ENCODE measurements around the gene TSSK3. TPM values are rescaled to one million over a fixed set of nuclear protein-coding genes. Genes with fewer than 3 reads are reported as not detected.
A peak's percentile ranks its signal among the peaks of the same experiment; 100 is the strongest.

TSSK3 gene
- total and polyA plus RNA-seq, 9 of the 15 experiments (the other 6 are each of a cell fraction or from before 2014, with no cell fraction given), result 0.27 to 2.8 (median 1.9) TPM

DNA sequence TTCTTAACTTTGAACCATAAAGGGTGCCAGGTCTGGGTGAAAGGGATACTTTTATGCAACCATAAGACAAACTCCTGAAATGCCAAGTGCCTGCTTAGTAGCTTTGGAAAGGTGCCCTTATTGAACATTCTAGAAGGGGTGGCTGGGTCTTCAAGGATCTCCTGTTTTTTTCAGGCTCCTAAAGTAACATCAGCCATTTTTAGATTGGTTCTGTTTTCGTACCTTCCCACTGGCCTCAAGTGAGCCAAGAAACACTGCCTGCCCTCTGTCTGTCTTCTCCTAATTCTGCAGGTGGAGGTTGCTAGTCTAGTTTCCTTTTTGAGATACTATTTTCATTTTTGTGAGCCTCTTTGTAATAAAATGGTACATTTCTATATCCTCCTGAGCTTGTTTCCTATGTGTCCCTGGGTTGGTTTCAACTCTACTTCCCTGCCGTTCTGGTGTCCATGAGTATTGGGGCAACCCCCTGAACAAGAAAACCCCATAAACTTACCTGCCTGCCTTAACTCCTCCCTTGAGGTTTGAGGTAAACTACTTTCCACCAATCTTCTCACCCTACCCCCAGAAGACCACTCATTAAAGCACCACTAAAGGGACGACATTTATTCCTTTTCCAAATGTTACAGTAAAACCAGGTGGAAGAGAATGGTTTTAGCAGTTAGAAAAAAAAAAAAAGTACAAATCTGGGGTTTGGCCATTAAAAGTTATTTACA, 28.9 kb upstream of the TSSK3 start (continued):
- TF ChIP-seq, protein P1, sequence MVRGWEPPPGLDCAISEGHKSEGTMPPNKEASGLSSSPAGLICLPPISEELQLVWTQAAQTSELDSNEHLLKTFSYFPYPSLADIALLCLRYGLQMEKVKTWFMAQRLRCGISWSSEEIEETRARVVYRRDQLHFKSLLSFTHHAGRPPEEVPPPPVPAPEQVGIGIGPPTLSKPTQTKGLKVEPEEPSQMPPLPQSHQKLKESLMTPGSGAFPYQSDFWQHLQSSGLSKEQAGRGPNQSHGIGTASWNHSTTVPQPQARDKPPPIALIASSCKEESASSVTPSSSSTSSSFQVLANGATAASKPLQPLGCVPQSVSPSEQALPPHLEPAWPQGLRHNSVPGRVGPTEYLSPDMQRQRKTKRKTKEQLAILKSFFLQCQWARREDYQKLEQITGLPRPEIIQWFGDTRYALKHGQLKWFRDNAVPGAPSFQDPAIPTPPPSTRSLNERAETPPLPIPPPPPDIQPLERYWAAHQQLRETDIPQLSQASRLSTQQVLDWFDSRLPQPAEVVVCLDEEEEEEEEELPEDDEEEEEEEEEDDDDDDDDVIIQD (CRISPR knock-in tag; IDR thresholded peaks at IDR 0.05), result no peak
- no peak for TF ChIP-seq HCFC1 (IDR thresholded peaks at IDR 0.05; ENCODE audit: low read depth, low read length)
- peak; percentile 25 for TF ChIP-seq POLR2A (conservative IDR thresholded peaks at IDR 0.05)
- TF ChIP-seq PCBP1 (IDR thresholded peaks at IDR 0.05; ENCODE audit: low read depth, low read length, poor library complexity, severe bottlenecking), result no peak
- TF ChIP-seq TGIF2 (CRISPR knock-in tag; IDR thresholded peaks at IDR 0.05), result no peak
- no peak for TF ChIP-seq NFYB (IDR thresholded peaks at IDR 0.05; ENCODE audit: extremely low read depth, insufficient read length)
- TF ChIP-seq ARID1B (IDR thresholded peaks at IDR 0.05), result no peak
- no peak for TF ChIP-seq ZBED1 (IDR thresholded peaks at IDR 0.05)
- TF ChIP-seq RBM22 (IDR thresholded peaks at IDR 0.05; ENCODE audit: low read depth, low read length, poor library complexity, severe bottlenecking), result no peak
- TF ChIP-seq, protein P2, sequence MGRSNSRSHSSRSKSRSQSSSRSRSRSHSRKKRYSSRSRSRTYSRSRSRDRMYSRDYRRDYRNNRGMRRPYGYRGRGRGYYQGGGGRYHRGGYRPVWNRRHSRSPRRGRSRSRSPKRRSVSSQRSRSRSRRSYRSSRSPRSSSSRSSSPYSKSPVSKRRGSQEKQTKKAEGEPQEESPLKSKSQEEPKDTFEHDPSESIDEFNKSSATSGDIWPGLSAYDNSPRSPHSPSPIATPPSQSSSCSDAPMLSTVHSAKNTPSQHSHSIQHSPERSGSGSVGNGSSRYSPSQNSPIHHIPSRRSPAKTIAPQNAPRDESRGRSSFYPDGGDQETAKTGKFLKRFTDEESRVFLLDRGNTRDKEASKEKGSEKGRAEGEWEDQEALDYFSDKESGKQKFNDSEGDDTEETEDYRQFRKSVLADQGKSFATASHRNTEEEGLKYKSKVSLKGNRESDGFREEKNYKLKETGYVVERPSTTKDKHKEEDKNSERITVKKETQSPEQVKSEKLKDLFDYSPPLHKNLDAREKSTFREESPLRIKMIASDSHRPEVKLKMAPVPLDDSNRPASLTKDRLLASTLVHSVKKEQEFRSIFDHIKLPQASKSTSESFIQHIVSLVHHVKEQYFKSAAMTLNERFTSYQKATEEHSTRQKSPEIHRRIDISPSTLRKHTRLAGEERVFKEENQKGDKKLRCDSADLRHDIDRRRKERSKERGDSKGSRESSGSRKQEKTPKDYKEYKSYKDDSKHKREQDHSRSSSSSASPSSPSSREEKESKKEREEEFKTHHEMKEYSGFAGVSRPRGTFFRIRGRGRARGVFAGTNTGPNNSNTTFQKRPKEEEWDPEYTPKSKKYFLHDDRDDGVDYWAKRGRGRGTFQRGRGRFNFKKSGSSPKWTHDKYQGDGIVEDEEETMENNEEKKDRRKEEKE (IDR thresholded peaks at IDR 0.05; ENCODE audit: borderline replicate concordance in 1 of 2, control insufficient read depth in 1 of 2, low read depth in 2 of 2, low read length in 1 of 2), result no peak
- TF ChIP-seq GABPA (tag; conservative IDR thresholded peaks at IDR 0.05; ENCODE audit: low read depth), result no peak
- TF ChIP-seq PML (IDR thresholded peaks at IDR 0.05; ENCODE audit: low read length), result peak; percentile 28
- 0 out of 4 replicates have a peak, but pooled peaks of 1 of the 2 experiments have one; percentile 22 for TF ChIP-seq SIN3A (IDR thresholded peaks at IDR 0.05; ENCODE audit: borderline replicate concordance in 2 of 2, control insufficient read depth in 1 of 2, low read depth in 2 of 2, low read length in 2 of 2)
- TF ChIP-seq TOE1 (IDR thresholded peaks at IDR 0.05; ENCODE audit: borderline replicate concordance), result no peak
- no peak for TF ChIP-seq TOE1 (CRISPR knock-in tag; IDR thresholded peaks at IDR 0.05; ENCODE audit: borderline replicate concordance, low read depth)
- TF ChIP-seq ZFX (CRISPR knock-in tag; IDR thresholded peaks at IDR 0.05), result no peak
- no peak for TF ChIP-seq NONO (IDR thresholded peaks at IDR 0.05; ENCODE audit: low read depth in 2 of 2, low read length in 1 of 2)
